GM19043 (cell line): ENCODE data around the gene RABAC1.
"Not testable (repeated sequence)": the region's sequence is repeated elsewhere in the genome, so short reads cannot be mapped to it uniquely, and the experiment has no call there.

Source experiments
- ATAC-seq: cut with Tn5 transposase; IDR thresholded peaks from one replicate; pipeline ENCODE4 v1.9.1; 2021; ENCODE audit warnings: low read depth; ENCODE audit not compliant: unreplicated experiment

RABAC1 gene, protein sequence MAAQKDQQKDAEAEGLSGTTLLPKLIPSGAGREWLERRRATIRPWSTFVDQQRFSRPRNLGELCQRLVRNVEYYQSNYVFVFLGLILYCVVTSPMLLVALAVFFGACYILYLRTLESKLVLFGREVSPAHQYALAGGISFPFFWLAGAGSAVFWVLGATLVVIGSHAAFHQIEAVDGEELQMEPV

DNA sequence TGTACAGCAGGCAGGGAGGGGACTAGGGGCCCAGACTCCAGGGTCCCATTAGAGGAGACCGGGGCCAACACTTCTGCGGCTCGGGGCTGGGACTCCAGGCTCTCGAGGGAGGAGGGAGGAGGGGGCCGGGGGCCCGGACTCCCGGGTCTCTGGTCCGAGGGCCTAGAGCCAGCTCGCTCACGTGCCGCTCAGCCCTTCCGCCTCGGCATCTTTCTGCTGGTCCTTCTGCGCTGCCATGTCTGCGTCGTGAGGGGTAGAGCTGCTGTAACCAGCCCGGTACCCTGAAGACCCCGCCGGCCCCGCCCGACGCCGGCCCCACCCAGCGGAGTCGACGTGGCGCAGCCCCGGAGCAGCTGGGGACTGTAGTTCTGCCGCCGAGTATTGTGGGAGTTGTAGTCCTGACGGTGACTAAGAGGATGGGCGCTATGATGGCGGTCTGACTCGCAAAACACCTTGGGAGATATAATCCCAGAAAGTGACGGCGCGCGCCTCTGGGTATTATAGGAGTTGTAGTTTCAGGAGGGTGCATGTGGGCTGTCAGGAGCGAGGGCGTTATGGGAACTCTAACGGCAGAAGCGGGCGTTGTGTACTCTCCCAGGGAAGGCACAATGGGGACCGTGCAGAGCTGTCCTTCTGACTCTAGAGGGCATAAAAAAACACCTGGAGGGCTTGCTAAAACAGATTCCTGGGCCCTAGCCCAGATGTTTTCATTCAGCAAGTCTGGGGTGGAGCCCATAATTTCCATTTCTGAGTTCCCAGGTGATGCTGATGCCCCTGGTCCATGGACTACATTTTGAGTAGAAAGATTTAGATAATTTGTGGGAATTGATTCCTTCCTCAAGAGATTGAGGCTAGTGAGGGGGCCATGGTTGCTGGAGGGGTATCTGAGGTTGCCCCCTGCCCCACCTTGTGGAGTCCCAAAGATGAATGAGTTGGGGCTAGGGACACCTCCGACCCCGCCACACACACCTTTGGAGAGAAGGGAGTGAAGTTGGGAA, at the start of gene RABAC1:
Gene RABAC1 (minus strand): TSS at position 266 of the 998 bp plus-strand sequence. CDS start 29 bp downstream, at position 237.
- ATAC-seq: peak; percentile 83

DNA sequence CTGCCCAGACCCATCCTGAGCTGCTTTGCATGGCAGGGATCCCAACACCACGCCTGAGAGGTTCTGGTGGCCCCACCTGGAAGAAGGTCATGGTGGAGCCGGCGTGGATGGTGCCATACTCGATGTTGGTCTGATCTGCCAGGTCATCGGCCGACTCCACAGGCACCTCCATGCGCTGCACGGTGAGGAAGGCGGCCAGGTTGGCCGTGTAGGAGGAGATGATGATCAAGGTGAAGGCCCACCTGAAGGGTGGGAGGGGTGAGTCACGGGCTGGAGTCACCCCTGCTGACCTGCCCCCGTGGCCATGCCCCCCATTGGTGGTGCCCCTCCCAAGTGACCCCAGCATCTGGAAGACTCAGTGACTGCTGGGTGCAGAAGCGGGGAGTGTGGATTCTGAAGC, 47.4 kb upstream of the RABAC1 start:
- ATAC-seq: no peak

DNA sequence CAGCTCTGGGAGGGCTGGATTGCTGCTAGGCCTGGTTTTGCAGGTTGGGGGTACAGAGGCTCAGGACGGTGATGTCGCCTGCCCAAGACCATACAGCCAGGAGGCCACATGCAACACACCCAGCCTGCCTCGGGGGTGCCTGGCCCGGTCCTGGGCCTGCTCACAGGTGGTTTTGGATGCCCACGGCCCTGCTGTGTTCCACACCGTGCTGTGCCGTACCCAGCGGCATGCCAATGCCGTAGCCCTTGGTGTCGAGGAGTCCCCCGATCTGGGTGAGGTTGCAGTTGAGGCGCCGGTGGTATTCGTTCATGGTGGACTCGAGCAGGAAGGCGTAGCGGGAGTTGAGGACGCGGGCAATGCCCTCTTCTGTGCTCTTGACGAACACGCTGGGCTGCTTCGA, 46.4 kb upstream of the RABAC1 start:
- no peak for ATAC-seq

DNA sequence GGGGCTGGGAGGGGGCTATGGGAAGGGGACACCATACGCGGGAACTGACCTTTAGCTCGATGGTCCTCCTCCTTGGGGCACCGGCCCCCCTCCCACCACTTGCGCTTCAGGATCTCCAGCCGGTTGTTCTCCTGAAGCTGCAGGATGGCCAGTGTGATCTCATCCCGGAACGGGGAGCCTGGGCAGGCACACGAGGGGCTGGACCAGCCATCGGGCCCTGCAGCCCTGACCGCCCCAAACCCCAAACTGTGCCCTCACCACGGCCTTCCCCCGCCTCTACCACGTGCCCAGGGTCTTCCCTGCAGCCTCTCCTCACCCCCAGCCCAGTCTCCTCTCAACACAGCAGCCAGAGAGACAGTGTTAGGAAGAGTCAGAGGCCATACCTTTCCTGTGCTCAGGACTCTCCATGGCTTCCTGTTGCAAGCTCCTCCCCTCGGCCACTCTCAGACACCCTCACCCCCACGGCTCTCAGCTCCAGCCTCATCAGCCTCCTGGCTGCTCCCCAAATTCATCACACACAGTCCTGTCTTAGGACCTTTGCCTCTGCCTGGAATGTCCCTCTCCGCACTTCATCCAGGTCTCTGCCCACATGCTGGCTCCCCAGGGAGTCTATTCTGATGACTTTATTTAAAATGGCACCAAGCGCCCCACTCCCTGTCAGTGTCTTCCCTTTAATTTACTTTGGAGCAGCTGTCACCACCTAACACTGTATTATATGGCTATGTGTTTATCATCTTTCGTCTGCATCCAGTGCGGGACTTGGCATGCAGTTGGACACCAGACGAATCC, 44.6 kb upstream of the RABAC1 start:
- ATAC-seq: no peak

DNA sequence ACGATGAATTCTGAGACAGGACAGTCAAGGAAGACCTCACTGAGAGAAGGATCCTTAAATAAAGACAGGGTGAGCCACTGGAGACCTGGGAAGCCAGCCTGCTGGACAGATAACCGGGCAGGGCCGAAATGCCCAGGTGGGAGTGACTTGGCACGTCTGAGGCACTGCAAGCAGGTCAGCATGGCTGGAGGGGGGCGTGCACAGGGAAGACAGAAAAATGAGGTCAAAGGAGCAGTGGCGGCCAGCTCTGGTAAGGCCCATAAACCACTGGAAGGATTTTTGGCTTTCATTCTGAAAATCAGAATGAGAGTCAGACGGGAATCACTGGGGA, 40.7 kb upstream of the RABAC1 start:
- ATAC-seq: no peak

DNA sequence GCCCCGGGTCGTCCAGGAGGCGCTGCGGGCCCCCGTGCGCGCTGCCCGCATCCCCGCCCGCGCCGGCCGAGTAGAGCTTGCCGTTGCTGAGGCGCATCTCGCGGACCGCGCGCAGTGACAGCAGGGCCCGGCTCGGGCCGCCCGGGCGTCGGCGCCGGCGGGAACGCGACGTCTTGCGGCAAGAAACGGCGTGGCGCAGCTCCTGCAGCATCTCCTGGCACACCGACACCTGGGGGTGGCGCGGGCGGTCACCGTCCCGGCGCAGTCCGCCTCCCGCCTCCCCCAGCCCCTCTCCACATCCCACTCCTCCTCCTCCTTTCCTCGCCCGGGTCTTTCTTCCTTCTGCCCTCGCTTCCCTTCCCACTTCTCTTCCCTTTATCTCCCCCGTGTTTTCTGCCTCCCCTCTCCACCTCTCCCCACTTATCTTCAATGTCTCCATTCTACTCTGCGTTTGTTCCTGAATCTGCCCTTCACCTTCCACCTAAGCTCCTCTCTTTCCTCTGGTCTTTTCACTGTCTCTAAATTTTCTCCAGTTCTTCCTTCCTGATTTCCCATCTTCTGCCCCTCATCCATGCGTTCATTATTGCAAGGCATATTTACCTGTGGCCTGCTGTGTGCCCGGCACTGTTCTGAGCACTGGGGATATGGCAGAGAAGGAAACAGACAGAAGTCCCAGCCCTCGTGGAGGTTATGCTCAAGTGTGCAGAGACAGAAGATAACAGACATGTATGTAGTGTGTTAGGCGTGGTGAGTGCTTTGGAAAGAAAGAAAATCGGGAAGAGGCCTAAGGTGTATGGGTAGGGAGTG, 40.2 kb upstream of the RABAC1 start:
- no peak for ATAC-seq

DNA sequence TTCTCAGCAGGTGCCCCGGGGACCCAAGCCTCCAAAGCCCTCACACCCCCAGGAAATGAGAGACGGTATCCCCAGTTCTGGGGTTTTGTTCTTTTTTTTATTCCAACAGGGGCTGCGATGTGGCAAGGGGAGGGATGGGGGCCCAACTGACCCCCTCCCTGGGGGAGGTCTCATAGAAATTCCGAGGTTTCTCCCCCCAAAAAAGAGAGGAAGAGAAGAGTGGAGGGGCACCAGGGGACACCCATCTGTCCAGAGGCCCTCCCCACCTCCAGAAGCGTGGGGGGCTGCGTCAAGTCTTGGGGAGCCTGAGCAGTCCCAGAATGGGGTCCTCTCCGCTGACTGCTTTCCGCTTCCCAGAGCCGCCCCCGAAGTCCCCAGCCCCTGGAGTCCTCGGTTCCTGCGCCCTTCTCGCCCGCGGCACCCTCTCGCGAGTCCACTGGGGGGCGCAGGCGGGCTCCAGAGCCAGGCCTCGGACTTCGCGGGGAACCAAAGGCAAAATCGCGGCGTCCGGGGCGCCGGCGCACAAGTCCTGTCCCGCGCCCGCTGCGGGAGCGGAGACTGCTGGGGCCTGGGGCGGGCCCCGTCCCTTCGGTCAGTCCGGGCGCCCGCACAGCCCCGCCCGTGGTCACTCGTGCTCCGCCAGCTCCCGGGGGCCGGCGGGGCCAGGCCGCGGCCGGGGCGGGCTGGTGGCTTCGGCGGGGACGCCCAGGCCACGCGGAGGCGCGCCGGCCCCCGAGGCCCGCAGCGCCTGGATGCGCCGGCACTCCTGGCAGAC, 39.3 kb upstream of the RABAC1 start:
- ATAC-seq: no peak

DNA sequence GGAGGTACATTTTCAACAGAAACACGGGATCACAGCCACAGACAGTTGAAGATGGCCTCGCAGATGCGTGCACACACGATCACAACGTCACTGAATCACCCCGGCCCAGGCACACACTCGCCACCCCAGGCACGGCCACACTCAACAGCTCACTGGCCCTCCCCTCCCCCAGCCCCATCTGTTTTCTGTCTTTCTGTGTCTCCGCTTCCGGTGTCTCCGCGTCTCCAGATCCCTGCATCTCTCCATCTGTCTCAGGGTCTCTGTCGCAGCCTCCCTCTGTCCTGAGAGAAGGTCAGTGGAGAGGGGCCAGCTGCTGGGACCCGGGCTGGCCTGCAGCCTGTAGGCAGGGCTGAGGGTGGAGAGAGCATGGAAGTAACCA, 38.7 kb upstream of the RABAC1 start:
- no peak for ATAC-seq

DNA sequence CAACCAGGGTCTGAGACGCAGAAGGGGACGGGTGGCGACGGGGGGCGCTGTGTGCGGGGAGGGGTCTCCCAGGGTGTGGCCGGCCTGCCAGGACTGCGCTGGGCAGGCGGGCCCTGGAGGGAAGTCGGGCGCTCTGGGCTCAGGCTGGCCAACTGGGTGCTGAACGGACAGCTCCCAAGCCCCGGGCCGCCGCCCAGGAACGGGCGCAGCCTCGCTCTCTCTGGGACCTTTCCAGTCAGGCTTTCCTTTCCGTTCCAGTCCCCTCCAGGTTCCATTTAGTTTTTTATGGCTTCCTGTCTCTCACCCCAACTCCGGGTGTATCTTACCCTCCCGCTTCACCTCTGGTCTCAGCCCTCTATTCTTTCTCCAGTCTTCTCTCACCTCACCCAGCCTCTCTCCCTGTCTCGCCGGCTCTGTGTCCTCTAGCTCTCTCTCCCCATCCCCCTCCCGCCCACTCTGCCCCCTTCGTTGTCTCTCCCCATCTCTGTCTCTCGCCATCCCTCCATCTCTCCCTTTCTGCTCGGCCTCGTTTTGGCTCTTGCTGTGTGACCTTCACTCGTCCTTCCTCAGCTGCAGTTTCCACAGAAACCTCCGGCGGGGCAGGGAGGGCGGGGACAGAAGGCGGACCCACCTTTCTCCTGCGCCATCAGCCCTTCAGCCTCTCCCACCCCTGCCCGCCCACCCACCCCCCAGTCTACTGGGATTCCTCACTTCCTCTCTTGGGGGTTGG, 38.2 kb upstream of the RABAC1 start:
- ATAC-seq: no peak

DNA sequence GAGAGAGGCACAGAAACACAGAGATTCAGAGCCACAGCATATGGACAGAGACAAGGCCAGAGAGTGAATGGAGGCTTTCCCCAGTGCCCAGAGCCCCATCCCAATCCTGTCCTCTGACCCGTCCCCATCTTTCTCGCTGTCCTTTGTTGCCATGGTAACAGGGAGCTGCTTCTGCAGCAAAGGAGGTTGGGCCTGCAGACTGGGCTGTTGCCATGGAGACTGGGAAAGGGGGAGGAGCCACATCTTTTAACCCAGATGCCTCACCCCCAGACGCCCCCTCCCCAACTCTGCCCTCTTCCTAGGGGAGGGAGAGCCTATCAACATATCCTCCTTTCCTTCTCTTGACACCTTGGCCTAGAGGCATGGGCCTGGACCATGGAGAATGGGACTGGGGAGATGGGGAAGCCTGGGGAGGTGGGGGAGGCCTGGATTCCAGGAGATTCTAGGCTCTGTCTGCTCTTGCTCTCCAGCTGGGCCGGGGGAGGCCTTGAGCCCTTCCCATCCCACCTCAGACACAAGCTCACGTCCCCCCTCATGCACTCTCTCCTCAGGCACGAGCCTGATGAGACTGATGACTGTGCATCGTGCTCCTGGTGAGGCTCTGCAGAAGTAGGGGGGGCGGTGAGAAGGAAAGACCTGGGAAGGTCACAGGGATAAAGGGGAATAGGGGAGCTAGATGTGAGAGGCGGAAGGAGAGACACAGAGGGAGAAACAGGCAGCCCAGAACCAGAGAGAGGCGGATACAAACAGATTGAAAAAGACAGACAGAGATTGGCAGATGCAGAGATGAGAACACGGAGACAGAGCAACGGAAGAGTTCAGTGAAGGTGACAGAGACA, 37.1 kb upstream of the RABAC1 start:
- no peak for ATAC-seq

DNA sequence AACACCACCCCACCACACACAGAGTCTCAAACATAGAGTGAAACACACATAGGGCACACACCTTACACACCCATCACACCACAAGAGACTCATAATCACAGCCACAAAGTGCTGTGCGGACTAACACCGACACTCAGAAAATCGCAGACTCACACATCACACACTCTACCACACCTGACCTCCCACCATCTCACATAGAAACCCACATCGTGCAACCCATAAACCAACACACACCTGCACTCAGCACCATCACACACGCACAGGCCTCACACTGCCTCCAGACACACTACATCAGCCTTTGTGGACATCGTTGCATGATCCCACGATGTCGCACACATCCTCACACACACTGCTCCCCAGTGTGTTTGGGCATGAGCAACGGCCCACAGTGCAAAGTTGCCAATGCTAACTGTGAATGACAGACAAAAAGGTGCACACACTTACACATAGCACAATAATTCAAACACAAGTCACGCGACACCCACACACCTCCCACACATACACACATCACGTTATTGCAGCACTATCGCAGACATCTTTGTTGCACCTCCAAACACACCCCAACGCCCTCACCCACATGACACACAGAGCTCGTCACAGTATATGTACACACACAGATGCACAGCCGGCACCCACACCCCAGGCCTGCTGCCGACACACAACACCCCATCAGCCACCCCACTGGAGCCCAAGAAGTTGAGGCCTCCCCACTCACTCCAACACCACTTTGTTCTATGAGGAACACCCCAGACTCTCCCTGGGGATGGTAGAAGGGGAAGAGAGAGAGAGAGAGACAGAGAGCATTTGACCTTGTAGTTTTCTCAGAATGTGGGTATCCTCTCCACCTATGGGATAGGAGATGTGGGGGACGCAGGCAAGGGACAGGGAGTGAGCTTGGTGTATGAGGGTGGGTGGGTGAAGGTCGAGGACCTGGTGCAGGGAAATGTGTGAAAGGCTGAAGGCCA, 36.2 kb upstream of the RABAC1 start:
- no peak for ATAC-seq

DNA sequence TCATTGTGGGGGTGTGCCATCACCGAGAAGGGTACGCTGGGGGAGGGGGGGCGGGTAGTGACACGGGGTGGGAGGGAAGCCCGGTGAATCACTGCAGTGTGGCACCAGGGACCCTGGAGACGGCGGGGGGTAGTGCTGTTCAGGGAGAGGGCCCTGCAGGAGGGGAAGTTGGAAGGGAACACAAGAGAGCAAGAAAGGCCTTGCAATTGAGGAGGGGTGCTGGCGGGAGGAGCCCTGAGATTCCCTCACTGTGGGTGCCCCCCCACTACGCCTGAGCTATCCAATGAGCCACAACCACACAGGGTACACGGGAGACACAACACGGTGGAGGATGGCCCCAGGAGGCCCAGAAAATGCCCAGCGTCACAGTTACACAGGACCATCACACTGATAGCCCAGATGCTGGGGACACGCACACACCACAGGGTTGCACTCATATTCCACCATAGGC, 35.4 kb upstream of the RABAC1 start:
- no peak for ATAC-seq

DNA sequence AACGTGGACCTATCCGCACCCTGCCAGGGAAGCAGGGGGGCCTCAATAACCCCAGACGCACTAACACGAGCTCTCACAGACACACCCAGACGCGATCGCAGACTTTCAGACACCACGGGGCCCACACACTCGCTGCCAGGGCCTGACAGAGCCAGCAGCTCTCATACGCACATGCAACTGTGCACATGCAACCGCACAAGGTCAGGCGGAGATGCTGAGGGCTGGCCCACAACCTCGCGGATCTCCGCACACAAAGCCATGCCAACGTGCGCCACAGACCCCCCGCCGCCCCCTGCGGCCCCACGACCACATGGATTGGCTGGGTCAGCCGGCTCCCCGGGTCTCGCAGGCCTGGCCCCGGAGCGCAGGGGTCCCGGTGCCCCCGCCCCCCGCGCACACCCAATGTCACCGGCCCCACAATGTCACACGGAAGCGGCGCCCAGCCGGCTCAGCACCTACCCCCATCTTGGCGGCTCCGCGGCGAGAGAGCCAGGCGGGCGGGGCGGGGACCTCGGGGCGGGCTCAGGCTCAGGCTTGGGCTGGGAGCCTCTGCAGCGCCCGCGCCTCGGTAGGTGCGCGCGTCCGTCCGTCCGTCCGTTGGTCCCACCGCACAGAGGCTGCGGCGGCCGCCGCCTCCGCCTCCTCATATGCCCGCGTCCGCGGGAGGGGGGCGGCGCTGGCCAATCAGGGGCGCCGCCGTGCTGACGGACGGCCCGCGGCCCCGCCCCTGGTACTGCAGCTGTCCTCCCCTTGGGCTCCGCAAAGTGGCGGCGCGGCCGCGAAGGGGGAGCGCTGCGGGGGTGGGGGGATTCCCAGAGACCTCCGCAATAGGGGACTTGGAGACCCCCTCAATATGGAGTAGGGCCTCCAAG, 34.7 kb upstream of the RABAC1 start, which contains the start of gene ATP1A3:
Gene ATP1A3 (minus strand): TSS at position 619 of the 872 bp plus-strand sequence. CDS start 154 bp downstream, at position 465.
- no peak for ATAC-seq

DNA sequence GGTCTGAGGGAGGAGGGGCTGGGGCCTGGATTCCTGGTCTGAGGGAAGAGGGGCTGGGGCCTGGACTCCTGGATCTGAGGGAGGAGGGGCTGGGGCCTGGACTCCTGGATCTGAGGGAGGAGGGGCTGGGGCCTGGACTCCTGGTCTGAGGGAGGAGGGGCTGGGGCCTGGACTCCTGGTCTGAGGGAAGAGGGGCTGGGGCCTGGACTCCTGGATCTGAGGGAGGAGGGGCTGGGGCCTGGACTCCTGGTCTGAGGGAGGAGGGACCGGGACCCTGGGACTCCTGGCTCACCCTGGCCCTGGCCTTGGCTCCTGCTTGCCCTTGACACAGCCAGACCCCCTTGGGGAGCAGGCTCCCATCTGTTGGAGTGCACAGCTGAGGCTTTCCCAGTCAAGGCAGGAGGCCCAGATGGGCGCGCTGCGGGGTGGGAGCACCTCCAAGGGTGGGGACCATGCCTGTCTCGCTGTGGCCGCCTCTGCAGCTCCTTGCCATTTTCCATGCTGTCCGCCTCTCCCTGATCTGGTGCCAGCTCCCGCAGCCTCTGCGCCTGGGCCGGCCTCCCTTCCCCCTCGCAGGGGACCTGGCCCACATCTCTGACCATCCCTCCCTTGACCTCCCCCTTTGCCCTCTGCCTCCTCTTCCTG, 32.9 kb upstream of the RABAC1 start:
- not testable (repeated sequence) for ATAC-seq

DNA sequence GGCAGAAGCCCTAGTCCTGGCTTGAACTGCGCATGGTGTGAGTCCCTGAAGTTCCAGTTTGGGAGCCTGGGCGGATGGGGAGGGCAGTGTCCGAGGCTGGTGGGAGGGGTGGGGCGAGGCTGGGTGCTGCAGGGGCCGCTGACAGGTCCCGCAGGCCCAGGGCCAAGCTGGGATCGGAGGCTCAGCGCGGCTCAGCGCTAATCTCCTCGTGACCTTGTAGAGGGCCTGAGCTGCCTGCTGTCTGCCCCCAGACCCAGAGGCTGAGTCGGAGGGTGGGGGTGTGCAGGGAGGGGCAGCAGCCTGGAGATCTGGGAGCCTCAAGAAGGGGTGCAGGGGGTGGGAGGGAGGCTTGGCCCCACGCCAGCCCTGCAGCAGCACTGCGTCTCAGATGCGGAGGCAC, 31.9 kb upstream of the RABAC1 start:
- no peak for ATAC-seq
